NCI-H1930 (cell line): ENCODE measurements around the gene CBLN3.

Experiments used
- DNase-seq, 2 experiments: peaks; one replicate each; lab custom pipeline; 2025; lab: John Stamatoyannopoulos, UW

Gene CBLN3

GRCh38 chr14:24381363-24382063, 48.0 kb downstream of the CBLN3 start:
- DNase-seq = no peak

GRCh38 chr14:24379907-24380730, 49.3 kb downstream of the CBLN3 start:
- no peak for DNase-seq

GRCh38 chr14:24378981-24379906, 50.2 kb downstream of the CBLN3 start:
- DNase-seq = no peak

- DNase-seq = no peak
Measured at GRCh38 chr14:24378327-24378726, 51.1 kb downstream of the CBLN3 start.

- DNase-seq = no peak
Measured at GRCh38 chr14:24377657-24378056, 51.8 kb downstream of the CBLN3 start.

GRCh38 chr14:24377126-24377525, 52.3 kb downstream of the CBLN3 start:
- DNase-seq = no peak
